HG02759 (cell line): Measurements from ENCODE around the gene TTYH3.
"Not testable (repeated sequence)": the region's sequence is repeated elsewhere in the genome, so short reads cannot be mapped to it uniquely, and the experiment has no call there.

Experiments
- ATAC-seq: cut with Tn5 transposase; IDR thresholded peaks from one replicate; pipeline ENCODE4 v1.9.1; 2021; ENCODE audit warnings: mild to moderate bottlenecking, moderate library complexity; ENCODE audit not compliant: unreplicated experiment

TTYH3 gene

GRCh38 chr7:2602406-2603043 lies 29.3 kb upstream of the TTYH3 start:
- ATAC-seq: no peak

GRCh38 chr7:2603044-2603965 lies 28.5 kb upstream of the TTYH3 start:
- no peak for ATAC-seq

GRCh38 chr7:2604608-2605174 lies 27.1 kb upstream of the TTYH3 start:
- ATAC-seq: no peak

GRCh38 chr7:2605608-2606538 lies 25.9 kb upstream of the TTYH3 start:
- no peak for ATAC-seq

- no peak for ATAC-seq
Observed at GRCh38 chr7:2606539-2606936, 25.2 kb upstream of the TTYH3 start.

GRCh38 chr7:2607122-2607922 lies 24.5 kb upstream of the TTYH3 start:
- no peak for ATAC-seq

- no peak for ATAC-seq
Observed at GRCh38 chr7:2607923-2608904, 23.6 kb upstream of the TTYH3 start.

- ATAC-seq: no peak
Observed at GRCh38 chr7:2608921-2609411, 22.8 kb upstream of the TTYH3 start.

GRCh38 chr7:2609646-2610045 lies 22.1 kb upstream of the TTYH3 start:
- ATAC-seq: not testable (repeated sequence)

GRCh38 chr7:2610466-2610865 lies 21.3 kb upstream of the TTYH3 start:
- no peak for ATAC-seq

GRCh38 chr7:2610898-2611297 lies 20.9 kb upstream of the TTYH3 start:
- ATAC-seq: no peak

GRCh38 chr7:2611401-2611800 lies 20.4 kb upstream of the TTYH3 start:
- ATAC-seq: no peak

GRCh38 chr7:2611922-2612321 lies 19.9 kb upstream of the TTYH3 start:
- no peak for ATAC-seq

- no peak for ATAC-seq
Observed at GRCh38 chr7:2612445-2613097, 19.2 kb upstream of the TTYH3 start.

- ATAC-seq: no peak
Observed at GRCh38 chr7:2613098-2613930, 18.5 kb upstream of the TTYH3 start.

GRCh38 chr7:2613931-2614600 lies 17.7 kb upstream of the TTYH3 start:
- no peak for ATAC-seq
